Ishikawa (cell line): ENCODE measurements around the gene SPDL1.

ENCODE experiments used
- CEBPB ChIP-seq: IDR thresholded peaks from 2 replicates; pipeline ENCODE4 v1.6.1; 2012
- CREB1 ChIP-seq: IDR thresholded peaks from 2 replicates; pipeline ENCODE4 v1.6.1; 2012; ENCODE audit warnings: low read depth
- EGR1 ChIP-seq: IDR thresholded peaks from 2 replicates; pipeline ENCODE4 v1.6.1; 2012
- EP300 ChIP-seq: IDR thresholded peaks from 2 replicates; pipeline ENCODE4 v1.6.1; 2012; ENCODE audit warnings: borderline replicate concordance
- FOXM1 ChIP-seq: IDR thresholded peaks from 2 replicates; pipeline ENCODE4 v1.6.1; 2012; ENCODE audit warnings: low read depth, borderline replicate concordance
- NFIC ChIP-seq: IDR thresholded peaks from 2 replicates; pipeline ENCODE4 v1.6.1; 2012
- RAD21 ChIP-seq: IDR thresholded peaks from 2 replicates; pipeline ENCODE4 v1.6.1; 2012; ENCODE audit warnings: low read depth
- TCF12 ChIP-seq: IDR thresholded peaks from 2 replicates; pipeline ENCODE4 v1.6.1; 2012; ENCODE audit warnings: low read depth
- TEAD4 ChIP-seq: IDR thresholded peaks from 2 replicates; pipeline ENCODE4 v1.6.1; 2012
- YY1 ChIP-seq: IDR thresholded peaks from 2 replicates; pipeline ENCODE4 v1.6.1; 2012; ENCODE audit warnings: low read depth
- ZBTB7A ChIP-seq: IDR thresholded peaks from 2 replicates; pipeline ENCODE4 v1.6.1; 2012; ENCODE audit warnings: low read depth
- TF ChIP-seq, protein P1 (sequence below): IDR thresholded peaks from 2 replicates; pipeline ENCODE4 v1.6.1; 2012
- TF ChIP-seq, protein P2 (sequence below): IDR thresholded peaks from 2 replicates; pipeline ENCODE4 v1.6.1; 2012; ENCODE audit warnings: low read depth, mild to moderate bottlenecking
- TF ChIP-seq, protein P3 (sequence below): IDR thresholded peaks from 2 replicates; pipeline ENCODE4 v1.6.1; 2012

The SPDL1 gene

DNA sequence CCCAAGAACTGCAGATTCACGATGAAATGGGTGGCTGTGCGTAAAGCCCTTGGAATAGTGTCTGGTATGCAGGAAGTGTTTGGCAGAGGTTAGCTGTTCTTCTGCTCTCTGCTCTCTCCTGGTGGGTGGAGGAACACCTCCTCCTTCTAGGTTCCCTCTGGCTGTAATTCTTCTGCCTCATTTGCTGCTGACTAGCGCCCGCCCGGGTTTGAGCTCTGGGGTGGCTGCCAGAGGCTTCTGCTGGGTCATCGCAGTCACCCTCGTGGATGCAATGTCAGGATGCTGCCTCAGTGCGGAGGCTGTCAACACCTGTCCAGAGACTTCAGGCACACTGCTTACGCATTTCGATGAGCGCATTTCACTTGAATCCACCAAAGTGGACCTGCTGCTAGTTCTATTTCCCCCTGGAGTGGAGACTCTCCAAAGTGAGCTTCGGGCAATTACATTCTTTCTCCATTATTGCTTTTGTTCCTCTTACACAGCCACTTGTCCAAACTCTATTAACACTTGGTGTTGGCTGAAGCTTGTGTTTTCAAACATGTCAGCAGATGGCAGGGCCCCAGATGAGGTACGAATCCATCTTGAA, 65.2 kb downstream of the SPDL1 start:
- no peak for TF ChIP-seq ZBTB7A
- no peak for TF ChIP-seq FOXM1
- TF ChIP-seq, protein P1, sequence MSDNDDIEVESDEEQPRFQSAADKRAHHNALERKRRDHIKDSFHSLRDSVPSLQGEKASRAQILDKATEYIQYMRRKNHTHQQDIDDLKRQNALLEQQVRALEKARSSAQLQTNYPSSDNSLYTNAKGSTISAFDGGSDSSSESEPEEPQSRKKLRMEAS = no peak
- no peak for TF ChIP-seq RAD21
- TF ChIP-seq, protein P2, sequence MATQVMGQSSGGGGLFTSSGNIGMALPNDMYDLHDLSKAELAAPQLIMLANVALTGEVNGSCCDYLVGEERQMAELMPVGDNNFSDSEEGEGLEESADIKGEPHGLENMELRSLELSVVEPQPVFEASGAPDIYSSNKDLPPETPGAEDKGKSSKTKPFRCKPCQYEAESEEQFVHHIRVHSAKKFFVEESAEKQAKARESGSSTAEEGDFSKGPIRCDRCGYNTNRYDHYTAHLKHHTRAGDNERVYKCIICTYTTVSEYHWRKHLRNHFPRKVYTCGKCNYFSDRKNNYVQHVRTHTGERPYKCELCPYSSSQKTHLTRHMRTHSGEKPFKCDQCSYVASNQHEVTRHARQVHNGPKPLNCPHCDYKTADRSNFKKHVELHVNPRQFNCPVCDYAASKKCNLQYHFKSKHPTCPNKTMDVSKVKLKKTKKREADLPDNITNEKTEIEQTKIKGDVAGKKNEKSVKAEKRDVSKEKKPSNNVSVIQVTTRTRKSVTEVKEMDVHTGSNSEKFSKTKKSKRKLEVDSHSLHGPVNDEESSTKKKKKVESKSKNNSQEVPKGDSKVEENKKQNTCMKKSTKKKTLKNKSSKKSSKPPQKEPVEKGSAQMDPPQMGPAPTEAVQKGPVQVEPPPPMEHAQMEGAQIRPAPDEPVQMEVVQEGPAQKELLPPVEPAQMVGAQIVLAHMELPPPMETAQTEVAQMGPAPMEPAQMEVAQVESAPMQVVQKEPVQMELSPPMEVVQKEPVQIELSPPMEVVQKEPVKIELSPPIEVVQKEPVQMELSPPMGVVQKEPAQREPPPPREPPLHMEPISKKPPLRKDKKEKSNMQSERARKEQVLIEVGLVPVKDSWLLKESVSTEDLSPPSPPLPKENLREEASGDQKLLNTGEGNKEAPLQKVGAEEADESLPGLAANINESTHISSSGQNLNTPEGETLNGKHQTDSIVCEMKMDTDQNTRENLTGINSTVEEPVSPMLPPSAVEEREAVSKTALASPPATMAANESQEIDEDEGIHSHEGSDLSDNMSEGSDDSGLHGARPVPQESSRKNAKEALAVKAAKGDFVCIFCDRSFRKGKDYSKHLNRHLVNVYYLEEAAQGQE = no peak
- no peak for TF ChIP-seq TEAD4
- TF ChIP-seq, protein P3, sequence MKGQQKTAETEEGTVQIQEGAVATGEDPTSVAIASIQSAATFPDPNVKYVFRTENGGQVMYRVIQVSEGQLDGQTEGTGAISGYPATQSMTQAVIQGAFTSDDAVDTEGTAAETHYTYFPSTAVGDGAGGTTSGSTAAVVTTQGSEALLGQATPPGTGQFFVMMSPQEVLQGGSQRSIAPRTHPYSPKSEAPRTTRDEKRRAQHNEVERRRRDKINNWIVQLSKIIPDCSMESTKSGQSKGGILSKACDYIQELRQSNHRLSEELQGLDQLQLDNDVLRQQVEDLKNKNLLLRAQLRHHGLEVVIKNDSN = no peak
- TF ChIP-seq EGR1 = no peak
- TF ChIP-seq CREB1 = no peak
- no peak for TF ChIP-seq NFIC
- no peak for TF ChIP-seq EP300

- no peak for TF ChIP-seq TCF12
- TF ChIP-seq ZBTB7A = no peak
- TF ChIP-seq NFIC = no peak
- no peak for TF ChIP-seq YY1
- no peak for TF ChIP-seq FOXM1
- TF ChIP-seq EP300 = no peak
- TF ChIP-seq, protein P2 = no peak
- TF ChIP-seq TEAD4 = no peak
These were observed 65.9 kb downstream of the SPDL1 start for GRCh38 chr5:169649486-169649885.

- TF ChIP-seq CREB1 (no peak), RAD21 (no peak), TEAD4 (no peak)
These were observed 67.2 kb downstream of the SPDL1 start for GRCh38 chr5:169650701-169651331.

- no peak for TF ChIP-seq YY1
- no peak for TF ChIP-seq TEAD4
- TF ChIP-seq, protein P3 = no peak
- TF ChIP-seq, protein P1 = no peak
- no peak for TF ChIP-seq ZBTB7A
- no peak for TF ChIP-seq NFIC
These were observed 68.0 kb downstream of the SPDL1 start for GRCh38 chr5:169651526-169651925.

DNA sequence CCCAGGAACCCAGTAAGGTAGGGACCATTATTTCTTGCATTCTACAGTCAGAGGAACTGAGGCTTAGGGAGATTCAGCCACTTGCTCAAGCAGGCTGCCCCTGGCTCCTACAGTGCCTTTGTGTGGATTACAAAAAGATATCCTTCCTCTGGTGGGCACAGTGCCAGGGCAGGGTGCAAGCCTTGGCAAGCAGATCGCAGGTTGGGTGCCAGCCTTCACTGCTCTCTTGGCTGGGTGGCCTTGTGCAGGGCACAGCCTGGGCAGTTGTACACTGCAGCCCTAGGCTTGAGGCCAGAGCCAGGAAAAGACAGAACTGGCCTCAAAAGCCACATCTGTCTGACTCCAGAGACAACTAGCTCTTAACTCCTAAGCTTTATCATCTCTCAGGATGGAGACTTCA, 68.5 kb downstream of the SPDL1 start:
- TF ChIP-seq EGR1 (no peak), ZBTB7A (no peak), EP300 (no peak)

DNA sequence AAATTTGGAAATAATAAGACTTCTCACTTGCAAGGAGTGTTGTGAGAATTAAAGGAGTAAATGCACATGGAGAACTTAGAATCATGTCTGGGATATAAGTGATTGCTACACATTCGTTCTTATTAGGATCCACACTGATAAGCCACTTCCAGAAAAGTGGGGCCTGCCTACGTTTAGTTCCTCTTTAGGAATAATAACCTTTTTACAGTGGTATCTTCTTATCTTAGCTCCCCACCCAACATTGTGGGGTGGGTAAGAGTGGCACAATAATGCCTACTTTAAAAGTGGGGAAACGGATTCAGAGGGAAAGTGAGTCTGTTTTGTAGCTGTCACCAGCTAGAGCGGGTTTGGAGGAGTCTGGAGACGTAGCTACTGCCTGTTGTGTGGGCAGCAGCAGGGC, 69.5 kb downstream of the SPDL1 start:
- TF ChIP-seq TEAD4 = no peak
- TF ChIP-seq RAD21 = no peak
- no peak for TF ChIP-seq EGR1
- TF ChIP-seq EP300 = no peak
- no peak for TF ChIP-seq NFIC
- no peak for TF ChIP-seq YY1
- TF ChIP-seq CREB1 = no peak
- TF ChIP-seq FOXM1 = no peak
- TF ChIP-seq, protein P2 = no peak
- TF ChIP-seq CEBPB = no peak
- TF ChIP-seq, protein P1 = no peak
